ENCODE results near the gene TRPT1. TPM values are rescaled to one million over a fixed set of nuclear protein-coding genes. Genes with fewer than 3 reads are reported as not detected.

Gene TRPT1
- total and polyA plus RNA-seq, 2 experiments from 2014 or later: 36.9 to 52.2 TPM

- TF ChIP-seq ETS1 (IDR thresholded peaks at IDR 0.05): peak; percentile 69
Measured at GRCh38 chr11:64225608-64226506, at the start of gene TRPT1, which contains the start of gene NUDT22 (continued).

- Histone ChIP-seq H2AFZ (no peak overlapping the region), H3K4me3 (no peak overlapping the region), H3K79me2 (replicated peaks; ENCODE audit: insufficient read depth) (no peaks in the 10 kb centered on the region), H3K36me3 (ENCODE audit: insufficient read depth) (no peaks in the 10 kb centered on the region), H3K27me3 (ENCODE audit: insufficient read depth) (no peaks in the 10 kb centered on the region), H4K20me1 (replicated peaks; ENCODE audit: insufficient read depth) (no peaks in the 10 kb centered on the region; the same call in 1 of the 2 replicates), H3K4me2 (no peak overlapping the region), H3K27ac (ENCODE audit: low read depth) (no peak overlapping the region), H3K4me1 (ENCODE audit: insufficient read depth) (peaks cover 3% of the 10 kb centered on the region; the same call in 1 of the 2 replicates), H3F3A (replicated peaks; ENCODE audit: low read depth) (peaks cover 13% of the 10 kb centered on the region), H3K9me2 (ENCODE audit: insufficient read depth) (no peaks in the 10 kb centered on the region)
- H3K4me3 Mint-ChIP-seq: no peak overlapping the region
- no peak overlapping the region for H3K27ac Mint-ChIP-seq
- peaks cover 14% of the 10 kb centered on the region for H3K27me3 Mint-ChIP-seq (ENCODE audit: insufficient read depth, low read depth, poor library complexity)
- peaks cover 12% of the 10 kb centered on the region; the same call in 2 of the 3 replicates for H3K4me1 Mint-ChIP-seq
- DNase-seq (ENCODE audit: low spot score) (no peak), ATAC-seq (no peak)
- no peaks in the 10 kb centered on the region; the same call in 1 of the 3 replicates for H3K36me3 Mint-ChIP-seq (ENCODE audit: low read depth)
- peaks cover under 1% of the 10 kb centered on the region; the same call in 1 of the 3 replicates for H3K9me3 Mint-ChIP-seq
- TF ChIP-seq ETS1 (IDR thresholded peaks at IDR 0.05): no peak
Measured at GRCh38 chr11:64275031-64275800, 49.2 kb upstream of the TRPT1 start.

GRCh38 chr11:64269540-64270220 lies 43.7 kb upstream of the TRPT1 start:
- Mint-ChIP-seq H3K36me3 (ENCODE audit: low read depth) (peaks cover 26% of the 10 kb centered on the region), H3K4me1 (peaks cover 24% of the 10 kb centered on the region), H3K4me3 (peak overlapping the region; percentile 94), H3K27ac (peak overlapping the region; percentile 99), H3K27me3 (ENCODE audit: insufficient read depth, low read depth, poor library complexity) (peaks cover 23% of the 10 kb centered on the region), H3K9me3 (peaks cover 3% of the 10 kb centered on the region; the same call in 2 of the 3 replicates)
- ATAC-seq: peak; percentile 81
- Histone ChIP-seq H3K27me3 (ENCODE audit: insufficient read depth) (no peaks in the 10 kb centered on the region), H3K9me2 (ENCODE audit: insufficient read depth) (no peaks in the 10 kb centered on the region), H3F3A (replicated peaks; ENCODE audit: low read depth) (peaks cover 29% of the 10 kb centered on the region), H3K4me1 (ENCODE audit: insufficient read depth) (peaks cover 11% of the 10 kb centered on the region; the same call in 1 of the 2 replicates), H4K20me1 (replicated peaks; ENCODE audit: insufficient read depth) (no peaks in the 10 kb centered on the region), H3K79me2 (replicated peaks; ENCODE audit: insufficient read depth) (no peaks in the 10 kb centered on the region), H2AFZ (no peak overlapping the region), H3K36me3 (ENCODE audit: insufficient read depth) (no peaks in the 10 kb centered on the region), H3K4me2 (peak overlapping the region; percentile 97), H3K27ac (ENCODE audit: low read depth) (peak overlapping the region; percentile 95), H3K4me3 (peak overlapping the region; percentile 80)
- peak; percentile 100 for DNase-seq (ENCODE audit: low spot score)
- TF ChIP-seq ZNF331 (CRISPR knock-in tag; IDR thresholded peaks at IDR 0.05; ENCODE audit: low read depth): no peak
- TF ChIP-seq CTCF (conservative IDR thresholded peaks at IDR 0.05; ENCODE audit: low read depth in 2 of 2): peak in 1 of 2 experiments; percentile 3; a peak in 1 of 4 replicates
- TF ChIP-seq NANOG (IDR thresholded peaks at IDR 0.05; ENCODE audit: borderline replicate concordance): no peak
- peak; percentile 81 for TF ChIP-seq POLR2AphosphoS5 (IDR thresholded peaks at IDR 0.05; ENCODE audit: low read depth)
- TF ChIP-seq REST (IDR thresholded peaks at IDR 0.05; ENCODE audit: unreplicated experiment): no peak
- no peak for TF ChIP-seq EZH2 (IDR thresholded peaks at IDR 0.05; ENCODE audit: low read depth, unreplicated experiment)
- peak; percentile 60; the same call in 1 of the 2 replicates for TF ChIP-seq CREB1 (CRISPR knock-in tag; IDR thresholded peaks at IDR 0.05; ENCODE audit: low read depth)
- peak; percentile 99 for TF ChIP-seq ETS1 (IDR thresholded peaks at IDR 0.05)
